Posterior cingulate gyrus (tissue), 11 donors: ENCODE measurements around the gene PLEKHM2.
A peak's percentile ranks its signal among the peaks of the same experiment; 100 is the strongest.

Experiments used
- DNase-seq, 10 donors: peaks; one replicate each; pipeline versions ENCODE4 v3.0.0 to v3.0.0-alpha.2; 2020 to 2021; ENCODE audit warnings: mixed read lengths in 3 of 10
- intact Hi-C: fragments of 100-400 bp; cut with DNase I; formaldehyde crosslinking; loops from one replicate; pipeline ENCODE4 v1.15.1; 2023

PLEKHM2 gene

GRCh38 chr1:15736038-15736891 lies 52.1 kb downstream of the PLEKHM2 start, which contains the start of gene SLC25A34:
Gene SLC25A34, plus strand, starts transcription at chr1:15736258. Its CDS starts 228 bp downstream, at chr1:15736486.
- peak in 2 of 10 donors; percentile 22 to 28 for DNase-seq

GRCh38 chr1:15736892-15737261 lies 52.8 kb downstream of the PLEKHM2 start:
- no peak for DNase-seq
- intact Hi-C loops, result no loop called here

More at GRCh38 chr1:15736038-15736891, 52.1 kb downstream of the PLEKHM2 start, which contains the start of gene SLC25A34:
- intact Hi-C loops, result no loop called here

GRCh38 chr1:15737324-15738319 lies 53.5 kb downstream of the PLEKHM2 start:
- no peak for DNase-seq
- intact Hi-C loops, result no loop called here

- intact Hi-C loops, result no loop called here
- DNase-seq, result no peak
These were observed 54.4 kb downstream of the PLEKHM2 start for GRCh38 chr1:15738416-15739113.

- no peak for DNase-seq
- intact Hi-C loops, result no loop called here
These were observed 55.1 kb downstream of the PLEKHM2 start for GRCh38 chr1:15739259-15739658.

- intact Hi-C loops, result no loop called here
- no peak for DNase-seq
These were observed 55.6 kb downstream of the PLEKHM2 start for GRCh38 chr1:15739745-15740144.

- DNase-seq, result peak; percentile 64 to 97 (median 78)
- intact Hi-C loops, result no loop called here
These were observed 57.1 kb downstream of the PLEKHM2 start for GRCh38 chr1:15740924-15741850.

- intact Hi-C loops, result no loop called here
- no peak for DNase-seq
These were observed 58.2 kb downstream of the PLEKHM2 start, which contains the start of gene TMEM82 for GRCh38 chr1:15742339-15742801. Gene TMEM82, plus strand, starts transcription at chr1:15742499. Its CDS starts 61 bp downstream, at chr1:15742560.

GRCh38 chr1:15744122-15744679 lies 60.1 kb downstream of the PLEKHM2 start:
- no peak for DNase-seq
- intact Hi-C loops, result no loop called here

GRCh38 chr1:15747378-15747777 lies 63.3 kb downstream of the PLEKHM2 start:
- DNase-seq, result no peak
- intact Hi-C loops, result no loop called here

- intact Hi-C loops, result no loop called here
- no peak for DNase-seq
These were observed 64.1 kb downstream of the PLEKHM2 start for GRCh38 chr1:15748264-15748663.

GRCh38 chr1:15748690-15749398 lies 64.7 kb downstream of the PLEKHM2 start:
- DNase-seq, result no peak
- intact Hi-C loops, result no loop called here

- DNase-seq, result no peak
- intact Hi-C loops, result no loop called here
These were observed 65.5 kb downstream of the PLEKHM2 start for GRCh38 chr1:15749399-15750291.

- intact Hi-C loops, result no loop called here
- DNase-seq, result no peak
These were observed 66.8 kb downstream of the PLEKHM2 start for GRCh38 chr1:15750924-15751323.

- intact Hi-C loops, result no loop called here
These were observed 67.6 kb downstream of the PLEKHM2 start for GRCh38 chr1:15751717-15752116.

GRCh38 chr1:15753776-15754175 lies 69.7 kb downstream of the PLEKHM2 start:
- intact Hi-C loops, result no loop called here
- peak in 1 of 10 donors; percentile 72 for DNase-seq

More at GRCh38 chr1:15751717-15752116, 67.6 kb downstream of the PLEKHM2 start:
- DNase-seq, result no peak

- no peak for DNase-seq
- intact Hi-C loops, result no loop called here
These were observed 71.0 kb downstream of the PLEKHM2 start for GRCh38 chr1:15755021-15755645.
